Measurements from ENCODE around the gene WFDC5.

- TF ChIP-seq CTCF (IDR thresholded peaks at IDR 0.05) (no peak), POLR2A (IDR thresholded peaks at IDR 0.05) (no peak)
Observed at GRCh38 chr20:45101333-45101850, 13.6 kb downstream of the WFDC5 start.

Measured in adrenal gland (tissue), 5 donors.